Upper lobe of left lung (tissue), 4 donors: ENCODE results near the gene C6orf47.

ENCODE experiments used
- POLR2A ChIP-seq, 4 donors: fragments of 450-650 bp; IDR thresholded peaks; one replicate each; pipeline ENCODE4 v1.5.1; 2016 to 2017; ENCODE audit warnings: antibody characterized with exemption in 4 of 4, mild to moderate bottlenecking in 2 of 4
- POLR2AphosphoS5 ChIP-seq, 2 donors: sonication (generic); formaldehyde crosslinking; IDR thresholded peaks; one replicate each; pipeline ENCODE4 v1.5.1; 2017; ENCODE audit warnings: antibody characterized with exemption in 2 of 2
- TF ChIP-seq, protein P1 (sequence below), 6 experiments: fragments of 450-650 bp in 4 of 6; fragments of 200-600 bp in 2 of 6; sonication (generic) in 2 of 6; IDR thresholded peaks; one replicate each; pipeline ENCODE4 v1.5.1; 2016 to 2019; ENCODE audit warnings: antibody characterized with exemption in 6 of 6

DNA sequence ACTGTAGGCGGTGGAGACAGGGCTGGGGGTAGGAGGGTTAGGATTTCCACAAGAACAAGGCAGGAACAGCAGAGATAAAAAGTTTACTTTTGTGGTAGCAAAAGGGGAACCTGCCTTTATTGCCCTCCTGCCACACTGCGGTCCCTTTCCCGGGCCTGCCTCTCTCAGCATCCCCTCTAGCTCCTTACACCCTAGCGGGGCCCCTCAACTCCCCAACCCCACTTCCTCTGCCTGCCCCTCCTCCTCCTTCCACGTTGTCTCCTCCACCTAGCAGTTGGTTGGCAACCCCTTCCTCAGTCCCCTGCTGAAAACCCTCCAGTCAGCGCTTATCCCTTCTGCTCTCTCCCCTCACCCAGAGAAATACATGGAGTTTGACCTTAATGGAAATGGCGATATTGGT lies 44.8 kb downstream of the C6orf47 start:
- no peak for TF ChIP-seq POLR2AphosphoS5 (IDR thresholded peaks at IDR 0.05)
- TF ChIP-seq, protein P1, sequence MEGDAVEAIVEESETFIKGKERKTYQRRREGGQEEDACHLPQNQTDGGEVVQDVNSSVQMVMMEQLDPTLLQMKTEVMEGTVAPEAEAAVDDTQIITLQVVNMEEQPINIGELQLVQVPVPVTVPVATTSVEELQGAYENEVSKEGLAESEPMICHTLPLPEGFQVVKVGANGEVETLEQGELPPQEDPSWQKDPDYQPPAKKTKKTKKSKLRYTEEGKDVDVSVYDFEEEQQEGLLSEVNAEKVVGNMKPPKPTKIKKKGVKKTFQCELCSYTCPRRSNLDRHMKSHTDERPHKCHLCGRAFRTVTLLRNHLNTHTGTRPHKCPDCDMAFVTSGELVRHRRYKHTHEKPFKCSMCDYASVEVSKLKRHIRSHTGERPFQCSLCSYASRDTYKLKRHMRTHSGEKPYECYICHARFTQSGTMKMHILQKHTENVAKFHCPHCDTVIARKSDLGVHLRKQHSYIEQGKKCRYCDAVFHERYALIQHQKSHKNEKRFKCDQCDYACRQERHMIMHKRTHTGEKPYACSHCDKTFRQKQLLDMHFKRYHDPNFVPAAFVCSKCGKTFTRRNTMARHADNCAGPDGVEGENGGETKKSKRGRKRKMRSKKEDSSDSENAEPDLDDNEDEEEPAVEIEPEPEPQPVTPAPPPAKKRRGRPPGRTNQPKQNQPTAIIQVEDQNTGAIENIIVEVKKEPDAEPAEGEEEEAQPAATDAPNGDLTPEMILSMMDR (IDR thresholded peaks at IDR 0.05), result no peak
- TF ChIP-seq POLR2A (IDR thresholded peaks at IDR 0.05), result no peak
